HG03571 (cell line): ENCODE measurements around the gene DNM1.
"Not testable (repeated sequence)": the region's sequence is repeated elsewhere in the genome, so short reads cannot be mapped to it uniquely, and the experiment has no call there.

Experiments
- ATAC-seq: cut with Tn5 transposase; IDR thresholded peaks from one replicate; pipeline ENCODE4 v1.9.1; 2021; ENCODE audit not compliant: unreplicated experiment

Gene DNM1

DNA sequence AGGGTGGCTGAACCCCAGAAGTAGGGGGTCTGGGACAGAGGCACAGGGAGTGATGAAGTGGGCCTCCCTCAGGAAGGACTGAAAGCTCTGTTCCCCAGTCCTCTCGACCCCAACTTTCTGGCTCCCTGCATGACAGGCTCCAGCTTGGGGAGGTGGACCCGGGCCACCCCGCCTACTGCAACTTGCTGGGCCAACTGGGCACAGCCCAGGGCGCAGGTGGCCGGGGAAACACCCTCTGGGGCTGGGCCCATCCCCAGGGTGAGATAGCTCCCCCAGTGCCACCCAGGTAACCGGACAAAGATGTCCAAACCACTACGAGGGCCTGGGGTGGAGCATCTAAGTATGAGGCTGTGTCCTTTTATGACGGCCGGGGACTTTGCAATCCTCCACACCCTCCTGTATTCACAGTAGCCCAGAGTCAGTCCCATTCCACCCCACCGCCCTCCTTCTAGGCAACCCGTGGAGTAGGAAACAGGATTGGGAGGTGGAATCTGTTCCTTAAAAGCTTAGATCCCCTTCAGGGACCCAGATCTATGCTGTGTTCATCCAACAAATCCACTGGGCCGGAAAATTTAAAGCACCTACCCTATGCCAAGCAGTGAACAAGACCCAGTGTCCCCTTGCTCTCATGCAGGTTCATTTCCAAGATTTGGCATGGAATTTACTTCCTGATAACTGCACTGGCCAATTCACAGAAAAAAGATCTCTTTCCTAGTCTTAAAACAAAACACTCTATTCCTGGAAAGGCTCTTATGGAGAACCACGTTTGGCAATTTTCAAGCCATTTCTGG is 19.9 kb downstream of the DNM1 start:
- ATAC-seq: no peak

DNA sequence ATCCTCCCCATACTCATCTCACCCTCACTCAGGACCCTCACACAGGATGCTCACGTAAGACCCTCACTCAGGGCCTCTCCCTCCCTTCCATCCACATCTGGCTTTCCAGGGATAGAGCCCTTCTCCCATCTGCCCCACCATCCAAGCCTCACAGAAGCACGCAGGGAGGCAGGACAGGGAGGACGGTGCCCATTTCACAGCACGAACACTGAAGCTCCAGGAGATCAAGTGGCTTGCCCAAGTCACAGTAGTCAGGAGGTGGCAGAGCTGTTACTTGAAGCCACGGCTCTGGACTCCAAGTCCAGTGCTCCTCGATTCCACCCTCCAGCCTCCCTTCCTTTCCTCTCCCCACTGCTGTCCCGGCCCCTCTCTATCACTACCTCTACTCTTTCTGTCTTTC is 21.7 kb downstream of the DNM1 start:
- no peak for ATAC-seq

DNA sequence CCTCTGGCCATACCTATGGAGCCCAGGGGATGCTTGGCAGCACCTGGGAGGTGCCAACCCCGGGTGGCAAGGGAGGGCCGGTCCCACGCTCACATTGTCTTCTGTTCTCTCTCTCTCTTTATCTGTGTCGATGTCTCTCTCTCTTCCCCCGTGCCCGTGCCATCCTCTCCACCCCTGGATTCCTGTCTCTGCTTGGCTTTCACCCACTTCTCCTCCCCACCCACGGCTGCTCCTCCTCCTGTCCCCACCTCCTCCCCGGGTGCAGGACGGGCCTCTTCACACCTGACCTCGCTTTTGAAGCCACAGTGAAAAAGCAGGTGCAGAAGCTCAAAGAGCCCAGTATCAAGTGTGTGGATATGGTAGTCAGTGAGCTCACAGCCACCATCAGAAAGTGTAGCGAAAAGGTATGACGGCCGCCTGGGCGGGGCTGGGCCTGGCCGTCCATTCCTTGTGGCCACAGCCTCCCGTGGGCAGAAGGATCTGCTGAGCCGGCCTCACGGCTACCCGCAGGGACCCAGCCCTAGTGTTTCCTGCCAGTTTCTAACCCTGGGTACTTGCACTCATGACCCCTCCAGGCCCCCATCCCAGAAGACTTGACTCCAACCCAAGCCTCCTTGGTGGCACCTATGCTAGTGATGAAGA is 22.7 kb downstream of the DNM1 start:
- no peak for ATAC-seq

DNA sequence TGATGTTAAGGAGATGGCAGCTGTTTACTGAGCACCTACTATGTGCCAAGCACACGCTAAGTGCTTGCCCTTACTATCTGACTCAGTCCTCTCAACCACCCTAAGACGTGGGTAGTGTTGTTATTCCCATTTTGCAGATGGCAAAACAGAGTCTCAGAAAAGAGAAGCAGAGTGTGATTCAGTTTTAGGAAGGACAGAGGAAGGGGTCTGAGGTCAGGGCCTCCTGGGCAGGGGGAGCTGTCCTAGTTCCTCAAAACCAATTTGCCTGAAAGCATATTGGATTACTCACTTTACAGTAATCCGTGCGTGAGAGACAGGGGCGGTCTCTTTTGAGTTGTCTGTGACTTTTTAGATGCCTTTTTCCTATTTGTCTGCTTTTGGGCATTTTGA is 23.2 kb downstream of the DNM1 start:
- ATAC-seq: no peak

DNA sequence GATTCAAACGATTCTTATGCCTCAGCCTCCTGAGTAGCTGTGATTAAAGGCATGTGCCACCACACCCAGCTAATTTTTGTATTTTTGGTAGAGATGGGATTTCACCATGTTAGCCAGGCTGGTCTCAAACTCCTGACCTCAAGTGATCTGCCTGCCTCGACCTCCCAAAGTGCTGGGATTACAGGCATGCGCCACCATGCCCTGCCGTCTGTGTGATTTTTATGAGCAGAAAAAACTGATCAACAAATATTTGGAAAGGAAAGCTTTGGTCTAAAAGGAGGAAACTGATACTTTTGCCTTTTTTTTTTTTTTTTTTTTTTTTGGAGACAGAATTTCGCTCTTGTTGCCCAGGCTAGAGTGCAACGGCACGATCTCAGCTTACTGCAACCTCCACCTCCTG is 27.7 kb downstream of the DNM1 start:
- ATAC-seq: not testable (repeated sequence)

DNA sequence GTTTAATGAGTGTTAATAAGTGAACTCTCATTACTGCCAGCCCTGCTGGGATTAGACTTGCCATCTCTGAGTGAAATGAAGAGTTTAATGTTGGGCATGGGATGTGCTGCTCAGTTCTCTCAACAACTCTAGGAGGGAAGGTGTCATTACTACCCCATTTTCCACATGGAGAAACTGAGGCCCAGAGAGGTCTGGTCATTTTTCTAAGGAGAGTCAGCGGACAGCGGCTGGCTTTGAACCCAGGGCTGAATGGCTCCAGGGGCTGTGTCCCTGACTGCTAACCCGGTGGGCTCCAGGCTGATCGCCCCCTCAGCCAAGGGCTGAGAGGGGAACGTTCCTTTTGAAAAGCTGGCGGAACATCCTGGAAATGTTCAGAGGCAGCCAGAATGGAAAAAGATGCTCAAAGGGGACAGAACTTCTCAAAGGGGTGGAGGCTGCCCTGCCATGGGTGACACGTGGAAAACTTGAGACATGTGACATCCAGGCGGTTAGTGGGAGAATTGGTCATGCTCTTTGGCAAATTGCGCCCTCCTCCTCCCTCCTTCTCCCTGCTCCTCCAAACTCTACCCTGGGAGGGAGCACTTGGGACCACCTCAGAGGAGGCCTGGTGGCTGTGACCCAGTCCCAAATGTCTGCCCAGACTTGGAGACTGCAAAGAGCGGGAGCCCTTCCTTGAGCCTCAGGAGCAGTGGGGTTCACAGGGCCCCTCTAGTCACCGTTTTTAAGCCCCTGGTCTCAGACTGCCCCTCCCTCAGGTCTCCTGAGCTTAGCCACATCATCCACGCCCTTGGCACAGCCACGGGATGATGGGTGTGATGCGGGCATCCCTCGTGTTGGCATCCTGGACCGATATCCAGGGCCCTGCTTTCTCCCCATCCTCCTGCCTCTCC is 28.7 kb downstream of the DNM1 start:
- no peak for ATAC-seq

DNA sequence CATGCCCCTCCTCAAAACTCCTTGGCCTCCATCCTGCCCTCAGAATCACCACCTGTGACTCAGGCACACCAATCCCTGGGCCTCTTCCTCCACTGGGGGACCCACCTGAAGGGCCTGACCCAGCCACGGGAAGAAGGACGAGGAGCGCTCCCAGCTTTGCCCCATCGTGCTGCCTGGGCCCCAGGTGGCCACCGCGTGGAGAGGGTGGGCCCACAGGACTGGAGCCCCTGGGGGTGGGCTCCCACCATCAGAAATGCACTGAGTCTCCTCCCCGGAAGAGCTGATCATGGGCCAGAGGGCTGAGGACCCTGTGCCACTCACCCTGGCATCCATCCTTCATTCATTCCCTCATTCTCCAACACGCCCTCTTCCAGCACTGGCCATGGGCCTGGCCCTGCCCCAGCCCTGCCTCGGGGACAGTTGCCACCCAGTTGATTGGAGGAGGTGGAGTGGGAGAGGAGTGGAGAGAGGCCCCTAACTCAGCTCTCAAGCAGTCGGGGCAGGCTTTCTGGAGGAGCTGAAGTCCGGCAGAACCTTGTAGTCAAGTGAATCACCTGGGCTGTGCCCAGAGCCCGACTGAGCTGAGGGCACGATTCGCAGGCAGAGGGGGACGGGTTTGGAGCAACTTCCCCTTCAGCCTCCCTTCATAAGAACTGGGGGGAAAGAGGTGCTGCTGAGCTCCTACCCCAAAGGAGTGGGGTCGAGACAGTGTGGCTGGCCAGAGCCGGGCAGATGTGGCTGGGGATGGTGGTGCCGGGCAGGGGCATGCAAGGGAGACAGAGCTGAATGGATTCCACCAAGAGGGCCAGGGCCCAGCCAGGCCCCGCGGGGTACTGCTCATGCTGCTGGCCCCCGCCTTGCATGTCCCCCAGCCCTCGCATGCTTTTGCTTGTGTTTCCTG is 29.6 kb downstream of the DNM1 start:
- ATAC-seq: no peak

DNA sequence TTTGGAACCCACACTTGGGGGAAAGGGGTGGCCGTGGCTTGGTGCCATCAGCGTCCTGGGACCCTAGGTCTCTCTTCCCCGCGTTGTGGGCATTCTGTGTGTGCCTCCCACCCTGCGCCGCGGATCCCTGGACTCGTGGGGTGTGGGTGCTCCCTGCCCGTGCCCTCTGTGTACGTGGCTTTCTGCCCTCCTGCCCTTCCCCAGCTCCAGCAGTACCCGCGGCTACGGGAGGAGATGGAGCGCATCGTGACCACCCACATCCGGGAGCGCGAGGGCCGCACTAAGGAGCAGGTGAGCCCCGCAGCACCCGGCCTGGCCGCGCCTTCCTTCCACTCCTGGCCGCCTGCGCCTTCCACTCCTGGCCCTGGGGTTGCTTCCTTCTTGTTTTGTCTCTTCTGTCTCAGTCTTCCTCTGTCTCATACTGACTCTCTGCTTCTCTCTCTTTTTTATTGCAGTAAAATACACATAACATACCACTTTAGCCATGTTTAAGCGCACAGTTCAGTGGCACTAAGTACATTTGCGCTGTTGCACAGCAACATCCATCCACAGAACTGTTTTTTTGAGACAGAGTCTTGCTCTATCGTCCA is 30.7 kb downstream of the DNM1 start:
- ATAC-seq: no peak

DNA sequence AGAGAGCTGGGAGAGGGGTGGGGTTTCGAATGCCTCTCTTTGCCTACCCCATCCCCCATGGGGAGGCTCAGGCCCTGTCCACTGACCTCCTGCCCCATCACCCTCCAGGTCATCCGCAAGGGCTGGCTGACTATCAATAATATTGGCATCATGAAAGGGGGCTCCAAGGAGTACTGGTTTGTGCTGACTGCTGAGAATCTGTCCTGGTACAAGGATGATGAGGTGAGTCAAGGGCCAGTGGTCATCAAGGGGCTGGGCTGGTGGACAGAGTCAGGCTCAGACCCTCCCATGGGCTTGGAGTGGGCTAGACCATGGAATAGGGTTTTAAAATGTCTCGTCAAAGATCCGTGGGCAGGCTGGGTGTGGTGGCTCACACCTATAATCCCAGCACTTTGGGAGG is 38.9 kb downstream of the DNM1 start:
- no peak for ATAC-seq

DNA sequence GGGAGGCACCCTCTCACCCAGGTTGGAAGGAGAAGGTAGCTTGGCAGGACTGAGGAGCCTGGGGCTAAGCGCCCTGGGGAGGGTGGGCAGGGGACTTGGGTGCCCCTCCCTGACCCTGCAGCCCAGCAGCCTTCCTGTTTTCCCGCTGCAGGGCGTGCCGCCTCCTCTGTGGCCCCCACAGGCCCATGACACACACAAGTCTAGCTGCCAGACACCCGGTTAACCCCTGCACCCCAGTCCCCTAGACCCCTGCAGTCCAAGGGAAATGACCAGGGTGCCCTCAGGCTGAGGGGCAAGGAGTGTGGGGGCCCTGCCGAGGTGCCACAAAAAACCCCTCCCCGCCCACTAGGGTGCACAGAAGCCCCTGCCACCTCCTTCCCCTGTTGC is 39.6 kb downstream of the DNM1 start:
- no peak for ATAC-seq

DNA sequence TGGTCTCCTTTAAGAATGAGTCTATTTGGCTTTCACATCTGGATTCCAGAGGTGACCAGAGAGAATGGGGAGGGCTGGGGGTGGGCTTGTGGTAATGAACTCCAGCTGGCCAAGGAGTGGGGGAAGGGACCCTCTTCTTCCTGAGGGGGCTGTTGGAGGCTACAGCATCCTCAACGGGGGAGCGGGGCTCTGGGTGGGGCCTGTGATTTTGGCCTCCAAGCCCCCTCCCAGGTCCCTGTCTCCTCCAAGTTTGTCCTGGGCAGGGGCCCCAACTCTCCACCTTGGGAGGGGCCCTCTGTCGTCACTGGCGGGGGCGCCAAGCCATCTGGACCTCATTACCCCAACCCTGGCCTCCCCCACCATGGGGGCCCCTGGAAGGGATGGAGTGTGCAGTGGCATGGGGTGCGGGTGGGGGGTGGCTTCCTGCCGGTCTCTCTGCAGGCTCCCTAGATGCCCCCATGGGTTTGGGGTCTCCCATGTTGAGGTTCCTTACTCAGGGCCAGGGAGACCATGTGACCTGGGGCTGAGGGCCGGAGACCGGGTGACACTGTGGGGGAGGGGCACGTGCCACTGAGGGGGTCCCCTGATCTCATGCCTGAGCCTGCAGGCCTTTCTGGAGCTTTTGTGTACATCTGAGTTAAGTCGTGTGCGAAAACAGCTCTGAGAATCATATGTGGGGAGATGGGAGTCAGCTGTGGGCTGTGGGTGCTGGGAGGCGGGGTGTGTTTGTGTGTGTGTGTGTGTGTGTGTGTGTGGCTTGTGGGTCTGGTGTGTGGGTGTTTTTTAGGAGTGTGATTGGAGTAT is 40.2 kb downstream of the DNM1 start:
- no peak for ATAC-seq

DNA sequence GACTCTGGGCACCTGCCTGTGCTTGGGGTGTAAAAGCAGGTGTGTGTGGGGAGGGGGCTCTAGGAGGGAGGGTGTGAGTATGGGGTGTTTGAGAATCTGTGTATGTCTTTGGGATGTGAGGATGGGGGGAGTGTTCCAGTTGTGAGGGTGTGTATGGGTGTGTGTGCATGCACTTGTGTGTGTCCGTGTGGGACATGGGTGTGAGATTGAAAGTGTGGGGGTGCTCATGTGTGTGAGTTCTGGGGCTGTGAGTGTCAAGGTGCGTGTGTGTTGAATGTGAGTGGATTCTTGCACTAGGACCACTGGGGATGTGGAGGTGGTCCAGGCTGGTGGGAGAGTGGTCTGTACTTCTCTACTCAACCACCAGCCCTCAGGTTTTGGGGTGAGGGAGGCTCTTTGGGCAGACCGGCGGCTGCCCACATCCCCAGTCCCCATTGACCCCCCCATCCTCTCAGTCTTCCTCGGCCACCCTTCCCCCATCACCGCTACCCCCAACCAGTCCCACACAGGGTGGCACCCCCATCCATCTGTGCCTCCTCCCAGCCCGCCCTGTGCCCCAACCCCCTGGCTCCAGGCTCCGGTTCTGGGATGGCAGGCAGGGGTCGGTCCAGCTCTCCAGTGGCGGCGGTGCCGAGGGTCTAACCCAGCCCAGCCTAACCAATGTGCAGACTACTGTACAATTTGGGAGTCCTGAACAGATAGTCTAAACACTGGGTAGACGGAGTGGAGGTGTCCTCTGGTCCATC is 41.1 kb downstream of the DNM1 start:
- ATAC-seq: no peak

DNA sequence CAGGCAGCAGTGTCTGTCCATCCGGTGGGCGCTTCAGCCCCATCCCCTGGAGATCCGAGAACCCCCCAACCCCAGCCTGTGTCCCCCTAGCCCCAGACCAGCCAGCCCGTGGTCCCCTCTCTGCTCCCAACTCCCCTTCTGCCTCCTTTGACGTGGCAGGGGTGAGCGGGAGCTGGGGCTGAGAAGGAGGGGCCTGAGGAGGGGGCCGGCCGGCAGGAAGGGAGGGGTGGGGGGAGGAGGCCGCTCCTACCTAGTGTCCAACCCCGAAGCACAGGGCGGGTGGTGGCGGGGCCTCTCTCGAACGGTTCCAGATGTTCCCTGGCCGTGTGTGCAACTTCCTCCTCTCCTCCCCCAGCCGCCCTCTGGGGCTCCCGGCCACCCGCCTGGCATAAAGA is 41.7 kb downstream of the DNM1 start:
- no peak for ATAC-seq

DNA sequence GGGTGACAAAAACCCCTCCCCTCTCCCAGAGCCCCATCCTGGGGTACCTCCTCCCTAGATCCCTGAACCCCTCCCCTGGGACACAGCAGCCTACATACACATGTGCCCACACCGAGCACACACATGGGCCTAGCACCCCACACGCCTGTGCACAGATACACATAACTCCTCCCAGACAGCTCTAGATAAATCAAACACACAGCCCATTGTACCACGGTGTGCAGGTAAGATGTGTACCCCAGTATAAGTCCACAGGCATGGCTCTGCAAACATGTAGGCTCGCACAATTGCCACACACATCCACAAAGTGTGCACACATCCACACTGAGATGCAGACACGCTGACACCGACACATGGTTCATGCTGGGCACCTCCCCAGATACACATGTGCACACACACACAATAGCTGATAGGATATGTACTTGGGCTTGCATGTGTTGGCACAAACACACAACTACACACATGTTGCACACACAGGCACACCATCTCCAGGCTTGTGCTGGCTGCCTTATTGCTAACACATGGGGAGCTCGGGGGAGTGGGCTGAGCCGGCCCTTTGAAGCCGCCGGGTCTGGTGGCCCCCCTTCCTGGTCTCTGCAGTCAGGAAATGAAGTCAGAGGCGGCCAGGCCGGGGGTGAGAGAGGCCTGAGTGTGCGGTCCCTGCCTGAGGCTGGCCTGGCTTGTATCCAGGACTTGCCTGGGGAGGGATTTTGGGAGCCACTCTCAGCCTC is 42.4 kb downstream of the DNM1 start:
- ATAC-seq: no peak

DNA sequence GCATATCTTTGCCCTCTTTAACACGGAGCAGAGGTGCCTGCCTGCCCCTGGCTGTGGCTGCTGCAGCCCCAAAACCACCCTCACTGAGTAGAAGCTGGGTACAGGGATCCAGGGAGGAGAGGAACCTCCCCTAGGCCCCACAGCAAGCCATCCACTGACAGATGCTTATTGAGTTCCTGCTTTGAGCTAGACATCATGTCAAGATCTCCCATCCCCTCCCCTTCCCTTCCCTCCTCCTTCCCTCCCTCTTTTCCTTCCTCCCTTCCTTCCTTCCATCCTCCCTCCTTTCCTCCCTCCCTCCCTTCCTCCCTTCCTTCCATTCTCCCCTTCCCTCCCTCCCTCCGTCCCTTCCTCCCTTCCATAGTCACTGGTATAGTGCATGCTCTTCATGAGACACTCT is 43.3 kb downstream of the DNM1 start:
- no peak for ATAC-seq

DNA sequence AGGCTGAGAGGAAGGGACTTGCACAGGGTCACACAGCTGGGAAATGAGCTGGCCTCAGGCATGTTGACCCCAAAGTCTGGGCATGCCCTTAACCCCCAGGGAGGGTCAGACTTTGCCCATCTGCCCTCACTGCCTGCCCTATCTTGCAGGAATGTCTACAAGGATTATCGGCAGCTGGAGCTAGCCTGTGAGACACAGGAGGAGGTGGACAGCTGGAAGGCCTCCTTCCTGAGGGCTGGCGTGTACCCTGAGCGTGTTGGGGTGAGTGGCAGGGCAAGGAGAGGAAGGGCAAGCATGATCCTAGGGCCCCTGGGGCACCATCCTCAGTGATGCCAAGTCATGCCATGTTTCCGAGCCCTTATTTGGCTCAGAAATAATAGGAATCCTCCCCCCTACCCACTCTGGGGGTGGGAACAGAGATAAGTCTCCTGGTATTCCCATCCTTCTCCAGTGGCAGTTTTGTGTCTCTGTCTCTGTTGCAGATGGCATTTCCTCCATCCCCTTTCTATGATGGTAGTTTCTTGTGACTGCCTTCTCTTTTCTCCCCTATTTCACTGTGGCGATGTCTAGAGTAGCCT is 44.1 kb downstream of the DNM1 start:
- no peak for ATAC-seq

DNA sequence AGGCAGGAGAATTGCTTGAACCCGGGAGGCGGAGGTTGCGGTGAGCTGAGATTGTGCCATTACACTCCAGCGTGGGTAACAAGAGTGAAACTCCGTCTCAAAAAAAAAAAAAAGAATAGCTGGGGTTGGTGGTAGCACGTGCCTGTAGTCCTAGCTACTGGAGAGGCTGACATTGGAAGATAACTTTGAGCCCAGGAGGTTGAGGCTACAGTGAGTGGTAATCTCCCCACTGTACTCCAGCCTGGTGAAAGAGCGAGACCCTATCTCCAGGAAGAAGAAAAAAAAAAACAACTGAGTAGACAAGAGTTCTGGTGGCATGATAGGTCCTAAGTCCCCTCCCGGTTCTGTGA is 46.4 kb downstream of the DNM1 start:
- ATAC-seq: no peak
